ENCODE data around the gene ANKS4B.
A peak's percentile ranks its signal among the peaks of the same experiment; 100 is the strongest.
"Not testable (repeated sequence)": the region's sequence is repeated elsewhere in the genome, so short reads cannot be mapped to it uniquely, and the experiment has no call there.

The ANKS4B gene

GRCh38 chr16:21263640-21264570 lies 30.4 kb downstream of the ANKS4B start:
- peak; percentile 54 for DNase-seq

GRCh38 chr16:21264571-21265036 lies 31.1 kb downstream of the ANKS4B start:
- no peak for DNase-seq

GRCh38 chr16:21265104-21265837 lies 31.8 kb downstream of the ANKS4B start:
- no peak for DNase-seq

- no peak for DNase-seq
These were observed 33.8 kb downstream of the ANKS4B start for GRCh38 chr16:21267298-21267697.

- no peak for DNase-seq
These were observed 34.7 kb downstream of the ANKS4B start for GRCh38 chr16:21268236-21268635.

- DNase-seq: no peak
These were observed 38.8 kb downstream of the ANKS4B start for GRCh38 chr16:21272253-21272652.

- DNase-seq: not testable (repeated sequence)
These were observed 39.3 kb downstream of the ANKS4B start for GRCh38 chr16:21272763-21273162.

GRCh38 chr16:21274172-21274726 lies 40.8 kb downstream of the ANKS4B start:
- no peak for DNase-seq

- DNase-seq: no peak
These were observed 42.0 kb downstream of the ANKS4B start for GRCh38 chr16:21275529-21275928.

GRCh38 chr16:21276090-21276489 lies 42.6 kb downstream of the ANKS4B start:
- DNase-seq: no peak

GRCh38 chr16:21277045-21277926 lies 43.8 kb downstream of the ANKS4B start:
- no peak for DNase-seq

GRCh38 chr16:21277927-21278706 lies 44.6 kb downstream of the ANKS4B start, which contains the start of gene CRYM:
Gene CRYM, minus strand, starts transcription at chr16:21278290. Its CDS starts 39 bp downstream, at chr16:21278251.
- peak; percentile 80 for DNase-seq

GRCh38 chr16:21279501-21279900 lies 46.0 kb downstream of the ANKS4B start:
- no peak for DNase-seq

- no peak for DNase-seq
These were observed 48.3 kb downstream of the ANKS4B start for GRCh38 chr16:21281698-21282389.

- peak; percentile 81 for DNase-seq
These were observed 50.2 kb downstream of the ANKS4B start for GRCh38 chr16:21283521-21284289.

GRCh38 chr16:21284414-21284813 lies 50.9 kb downstream of the ANKS4B start:
- DNase-seq: no peak

- DNase-seq: no peak
These were observed 51.8 kb downstream of the ANKS4B start for GRCh38 chr16:21285314-21285713.

GRCh38 chr16:21289789-21290188 lies 56.3 kb downstream of the ANKS4B start:
- DNase-seq: not testable (repeated sequence)

- peak; percentile 98 for DNase-seq
These were observed 67.0 kb downstream of the ANKS4B start for GRCh38 chr16:21300309-21301167.

All from islet precursor cell (in vitro differentiated cells).